Neural crest cell (in vitro differentiated cells): Measurements from ENCODE around the gene DCTN1. TPM values are rescaled to one million over a fixed set of nuclear protein-coding genes. Genes with fewer than 3 reads are reported as not detected.

Source experiments
- DNase-seq: peaks from one replicate; pipeline ENCODE4 v3.0.0; 2021; ENCODE audit warnings: low read depth, mixed read lengths, low spot score
- H3K27ac Mint-ChIP-seq: one replicate; pipeline ENCODE4 v1.8.0; 2021; ENCODE audit warnings: mild to moderate bottlenecking, mixed read lengths; ENCODE audit not compliant: unreplicated experiment
- H3K27me3 Mint-ChIP-seq: 2 replicates; pipeline ENCODE4 v1.8.0; 2021; ENCODE audit warnings: low read depth, mild to moderate bottlenecking, mixed read lengths
- H3K36me3 Mint-ChIP-seq: 2 replicates; pipeline ENCODE4 v1.8.0; 2021; ENCODE audit warnings: low read depth, mild to moderate bottlenecking, mixed read lengths
- H3K4me1 Mint-ChIP-seq: 2 replicates; pipeline ENCODE4 v1.8.0; 2021; ENCODE audit warnings: mixed read lengths
- H3K4me3 Mint-ChIP-seq: one replicate; pipeline ENCODE4 v1.8.0; 2021; ENCODE audit warnings: mild to moderate bottlenecking, mixed read lengths
- H3K9me3 Mint-ChIP-seq: 2 replicates; pipeline ENCODE4 v1.8.0; 2021; ENCODE audit warnings: mixed read lengths
- CTCF ChIP-seq: fragments of 200-600 bp; sonication (generic); conservative IDR thresholded peaks from 2 replicates; pipeline ENCODE4 v1.5.0; 2021; ENCODE audit warnings: antibody characterized with exemption, mild to moderate bottlenecking
- total RNA-seq: library from RNA; stranded (reverse); gene quantifications from 2 replicates; pipeline ENCODE4 v1.2.1, GENCODE V29; 2021

Gene DCTN1
- total RNA-seq, 1 donor from 2014 or later: 202 TPM

DNA sequence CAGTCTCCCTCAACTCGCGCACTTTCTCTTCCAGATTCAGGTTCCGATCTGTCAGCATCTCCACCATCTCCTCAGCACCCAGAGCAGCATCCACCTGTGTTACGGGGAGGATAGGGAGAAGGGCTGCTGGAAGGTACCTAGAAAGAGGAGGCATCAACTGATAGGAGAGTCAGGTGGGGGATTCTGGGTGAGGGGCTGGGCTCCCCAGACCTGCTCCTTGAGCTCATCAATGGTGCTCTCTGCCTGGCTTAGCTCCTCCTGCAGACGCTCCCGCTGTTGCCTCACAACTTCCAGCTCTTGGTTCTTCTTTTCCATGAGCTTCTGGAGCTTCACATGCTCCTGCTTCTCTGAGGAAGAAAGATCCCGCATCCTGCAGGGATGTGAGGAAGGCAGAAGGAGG lies 10.1 kb downstream of the DCTN1 start:
- no peak overlapping the region for H3K4me3 Mint-ChIP-seq
- H3K36me3 Mint-ChIP-seq: peaks cover 19% of the 10 kb centered on the region
- no peak for DNase-seq

DNA sequence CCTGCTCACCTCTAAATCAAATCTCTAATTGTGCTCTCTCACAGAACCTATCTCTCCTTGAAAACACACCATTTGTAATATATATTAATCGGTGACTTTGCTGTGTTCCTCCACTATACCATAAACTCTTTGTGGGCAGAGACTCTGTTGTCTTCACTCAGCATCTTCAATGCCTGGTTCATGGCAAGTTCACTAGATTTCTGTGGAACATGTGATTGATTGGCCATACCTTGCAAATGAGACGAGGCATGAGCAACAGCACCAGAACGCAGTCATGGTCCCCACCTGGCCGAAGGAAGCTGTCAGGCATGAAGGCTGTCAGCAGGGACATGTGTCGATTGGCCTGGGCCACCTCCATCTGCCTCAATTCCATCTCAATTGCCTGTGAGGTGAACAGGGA lies 11.6 kb downstream of the DCTN1 start:
- no peak for DNase-seq
- no peak overlapping the region for H3K27ac Mint-ChIP-seq
- H3K27me3 Mint-ChIP-seq: no peaks in the 10 kb centered on the region
- no peaks in the 10 kb centered on the region for H3K9me3 Mint-ChIP-seq
- H3K4me3 Mint-ChIP-seq: no peak overlapping the region
- H3K4me1 Mint-ChIP-seq: peaks cover 3% of the 10 kb centered on the region
- TF ChIP-seq CTCF: no peak
- peaks cover 25% of the 10 kb centered on the region for H3K36me3 Mint-ChIP-seq

More for the DNA sequence above, 10.1 kb downstream of the DCTN1 start:
- Mint-ChIP-seq H3K27ac (no peak overlapping the region), H3K27me3 (no peaks in the 10 kb centered on the region), H3K4me1 (peaks cover 16% of the 10 kb centered on the region), H3K9me3 (no peaks in the 10 kb centered on the region)
- no peak for TF ChIP-seq CTCF

DNA sequence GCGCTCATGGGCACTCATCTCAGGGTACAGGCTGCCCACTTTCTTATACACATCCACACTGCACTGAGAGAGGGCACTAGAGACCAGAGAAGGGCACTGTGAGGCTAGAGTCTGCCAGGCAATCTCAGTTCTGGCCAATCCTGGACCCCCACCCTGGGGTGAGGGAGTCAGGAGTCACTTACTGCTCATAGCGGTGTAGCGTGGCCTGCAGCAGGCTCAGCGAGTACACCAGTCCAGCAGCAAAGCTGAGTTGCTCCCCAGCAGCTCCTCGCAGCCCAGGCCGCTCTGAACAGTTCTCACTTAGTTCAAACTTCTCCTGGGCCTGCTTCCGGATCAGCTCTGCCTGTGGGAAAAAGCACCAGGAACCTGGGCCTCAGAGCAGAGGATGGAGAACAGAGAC lies 12.3 kb downstream of the DCTN1 start:
- no peaks in the 10 kb centered on the region for H3K4me1 Mint-ChIP-seq
- no peaks in the 10 kb centered on the region for H3K9me3 Mint-ChIP-seq
- no peaks in the 10 kb centered on the region for H3K27me3 Mint-ChIP-seq
- no peak for TF ChIP-seq CTCF
- H3K27ac Mint-ChIP-seq: no peak overlapping the region
- peaks cover 25% of the 10 kb centered on the region for H3K36me3 Mint-ChIP-seq
- DNase-seq: no peak
- H3K4me3 Mint-ChIP-seq: no peak overlapping the region

DNA sequence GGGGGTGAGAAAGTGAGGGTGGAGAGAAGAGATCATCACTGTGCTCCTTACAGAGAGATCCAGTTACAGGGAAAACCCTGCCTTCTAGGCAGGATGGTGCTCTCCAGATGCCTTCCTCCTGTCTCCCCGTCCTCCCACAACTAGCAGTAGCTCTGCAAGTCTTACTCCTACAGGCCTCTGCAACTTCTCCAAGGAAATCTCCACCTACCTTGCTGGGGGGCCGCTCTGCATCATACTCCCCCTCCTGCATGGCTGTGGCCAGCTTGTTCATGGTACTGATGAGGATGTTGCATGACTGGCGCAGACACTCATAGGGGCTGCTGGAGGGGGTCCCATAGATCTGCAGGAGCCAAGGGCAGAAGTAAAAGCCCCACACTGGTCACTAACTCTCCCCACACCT lies 14.1 kb downstream of the DCTN1 start:
- no peak for TF ChIP-seq CTCF
- DNase-seq: no peak
- H3K4me1 Mint-ChIP-seq: no peaks in the 10 kb centered on the region
- H3K9me3 Mint-ChIP-seq: no peaks in the 10 kb centered on the region
- no peak overlapping the region for H3K4me3 Mint-ChIP-seq
- H3K27ac Mint-ChIP-seq: no peak overlapping the region
- no peaks in the 10 kb centered on the region for H3K27me3 Mint-ChIP-seq
- H3K36me3 Mint-ChIP-seq: peaks cover 25% of the 10 kb centered on the region

- H3K4me3 Mint-ChIP-seq: no peak overlapping the region
- H3K27me3 Mint-ChIP-seq: no peaks in the 10 kb centered on the region
- DNase-seq: no peak
- no peak overlapping the region for H3K27ac Mint-ChIP-seq
- no peaks in the 10 kb centered on the region for H3K4me1 Mint-ChIP-seq
- peaks cover 27% of the 10 kb centered on the region for H3K36me3 Mint-ChIP-seq
- TF ChIP-seq CTCF: no peak
- H3K9me3 Mint-ChIP-seq: no peaks in the 10 kb centered on the region
Measured at GRCh38 chr2:74364533-74365505, 15.3 kb downstream of the DCTN1 start.
